NCI-H748 treated with DMSO at 0.1 percent for 48 hours (cell line): ENCODE results near the gene DDAH1.
A peak's percentile ranks its signal among the peaks of the same experiment; 100 is the strongest.
"Not testable (repeated sequence)": the region's sequence is repeated elsewhere in the genome, so short reads cannot be mapped to it uniquely, and the experiment has no call there.

Experiments used
- DNase-seq: peaks from one replicate; lab custom pipeline; 2025; lab: John Stamatoyannopoulos, UW

Gene DDAH1

DNA sequence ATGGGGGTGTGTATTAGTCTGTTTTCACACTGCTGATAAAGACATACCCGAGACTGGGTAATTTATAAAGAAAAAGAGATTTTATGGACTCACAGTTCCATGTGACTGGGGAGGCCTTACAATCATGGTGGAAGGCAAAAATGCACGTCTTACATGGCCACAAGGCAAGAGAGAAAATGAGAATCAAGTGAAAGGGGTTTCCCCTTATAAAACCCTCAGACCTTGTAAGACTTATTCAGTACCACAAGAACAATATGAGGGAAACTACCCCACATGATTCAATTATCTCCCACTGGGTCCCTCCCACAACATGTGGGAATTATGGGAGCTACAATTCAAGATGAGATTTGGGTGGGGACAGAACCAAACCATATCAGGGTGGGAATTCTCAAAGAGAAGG, 5.2 kb upstream of the DDAH1 start:
- DNase-seq = not testable (repeated sequence)

DNA sequence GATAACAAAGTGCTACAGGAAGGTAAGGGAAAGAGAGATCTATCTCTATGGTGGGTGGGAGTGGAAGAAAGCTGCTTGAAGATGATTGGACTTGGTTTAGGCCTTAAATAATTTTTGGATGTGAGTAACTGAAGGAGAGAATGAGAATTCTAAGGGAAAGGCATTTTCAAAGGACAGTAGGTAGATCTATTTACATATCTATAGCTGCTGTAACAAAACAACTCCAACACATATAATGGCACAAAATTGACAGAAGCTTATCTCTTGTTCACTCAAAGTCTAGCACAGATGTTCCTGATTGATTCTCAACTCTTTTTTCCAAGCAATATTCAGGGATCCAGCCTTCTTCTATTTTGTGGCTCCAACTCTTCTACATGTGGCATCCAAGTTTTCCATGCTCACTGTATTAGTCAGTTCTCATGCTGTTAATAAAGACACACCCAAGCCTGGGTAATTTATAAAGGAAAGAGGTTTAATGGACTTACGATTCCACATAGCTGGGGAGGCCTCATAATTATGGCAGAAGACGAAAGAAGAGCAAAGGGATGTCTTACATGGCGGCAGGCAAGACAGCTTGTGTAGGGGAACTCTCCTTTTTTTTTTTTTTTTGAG, 3.1 kb upstream of the DDAH1 start:
- DNase-seq = no peak

DNA sequence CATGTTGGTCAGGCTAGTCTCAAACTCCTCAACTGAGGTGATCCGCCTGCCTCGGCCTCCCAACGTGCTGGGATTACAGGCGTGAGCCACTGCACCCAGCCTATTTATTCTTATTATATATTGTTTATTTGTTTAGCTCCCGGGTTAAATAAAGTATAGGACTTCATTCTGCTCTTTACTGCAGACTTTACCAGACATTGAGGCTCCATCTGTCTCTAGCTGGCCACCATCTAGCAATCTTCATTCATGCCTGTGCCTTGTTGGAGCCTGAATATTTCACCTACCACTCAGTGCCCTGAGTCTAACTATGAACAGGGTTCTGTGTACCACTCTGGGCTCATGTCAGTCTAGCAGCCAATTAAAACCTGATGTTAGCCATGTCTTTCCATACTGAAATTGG, 2.1 kb upstream of the DDAH1 start:
- no peak for DNase-seq

DNA sequence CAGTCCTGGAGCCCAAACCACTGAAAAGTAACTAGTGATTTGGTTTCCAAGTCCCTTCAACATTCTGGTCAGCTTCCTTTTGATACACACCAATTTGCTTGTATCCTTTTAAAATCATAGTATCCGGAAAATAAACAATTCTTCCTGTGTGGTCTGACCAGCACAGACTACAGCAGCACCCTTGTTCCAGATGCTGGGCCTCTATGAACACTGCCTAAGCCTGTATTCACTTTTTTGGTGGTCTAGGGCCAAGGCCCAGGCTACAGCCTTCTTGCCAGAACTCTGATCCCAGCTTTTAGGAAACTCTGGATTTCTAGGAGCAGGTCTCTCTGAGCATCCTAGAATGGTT, 801 bp upstream of the DDAH1 start:
- DNase-seq = no peak

DNA sequence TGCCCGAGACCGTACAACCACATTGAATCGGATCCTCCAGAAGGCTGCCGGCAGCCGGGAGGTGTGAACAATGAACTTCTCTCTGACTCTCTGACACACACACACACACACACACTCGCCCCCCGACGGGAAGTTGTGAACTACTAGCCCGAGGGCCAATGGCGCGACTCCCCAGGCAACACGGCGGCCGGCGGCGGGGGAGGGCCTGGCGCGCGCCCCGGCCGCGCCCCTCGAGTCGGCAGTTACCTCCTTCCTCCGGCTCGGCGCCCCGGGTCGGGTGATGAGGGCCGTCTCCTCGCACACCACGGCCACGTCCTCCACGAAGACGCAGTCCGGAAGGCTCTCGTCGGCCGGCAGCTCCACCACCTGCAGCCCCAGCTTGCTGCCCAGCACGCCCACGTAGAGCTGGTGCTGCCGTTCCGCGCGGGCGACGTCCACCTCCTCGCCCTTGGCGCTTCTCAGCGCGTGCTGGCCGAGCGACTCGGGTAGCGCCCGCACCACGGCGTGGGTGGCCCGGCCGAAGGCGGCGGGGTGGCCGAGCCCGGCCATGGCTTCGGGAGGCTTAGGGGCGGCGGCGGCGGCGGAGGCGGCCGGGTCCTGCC, 361 bp downstream of the DDAH1 start:
- DNase-seq = peak; percentile 33

DNA sequence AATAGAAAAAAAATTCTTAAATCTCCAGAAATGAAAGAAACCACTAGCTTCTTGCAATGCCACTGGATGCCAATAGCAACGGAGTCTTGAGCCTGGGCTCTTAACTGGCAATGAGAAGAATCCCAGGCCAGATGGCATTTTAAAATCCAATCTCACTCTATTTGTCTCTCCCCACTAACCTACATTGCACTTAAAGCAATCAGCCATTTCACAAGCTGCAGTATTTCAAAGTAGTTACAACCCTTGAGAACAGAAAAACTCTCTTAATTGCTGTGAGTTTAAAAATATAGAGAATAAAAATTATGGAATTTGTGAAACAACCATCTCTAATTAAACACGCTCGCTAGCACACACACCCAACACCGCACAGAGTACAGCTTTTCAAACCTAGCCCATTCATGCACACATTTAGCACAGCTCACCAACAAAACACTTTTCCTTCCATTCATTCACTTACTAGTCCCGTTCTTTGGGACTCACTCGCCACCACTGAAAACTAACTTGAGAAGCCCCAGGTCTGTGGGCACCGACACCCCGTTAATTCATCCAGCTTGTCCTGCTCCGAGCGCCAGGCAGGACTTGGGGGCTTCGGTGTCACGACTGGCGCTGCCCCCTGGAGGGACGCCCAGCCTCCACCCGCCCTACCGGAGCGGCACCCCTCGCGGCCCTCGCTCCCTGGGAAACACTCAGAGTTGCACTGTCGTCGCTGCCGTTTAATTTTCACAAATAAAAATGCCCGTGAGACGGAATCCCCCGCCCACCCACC, 1.0 kb downstream of the DDAH1 start:
- DNase-seq = peak; percentile 8

DNA sequence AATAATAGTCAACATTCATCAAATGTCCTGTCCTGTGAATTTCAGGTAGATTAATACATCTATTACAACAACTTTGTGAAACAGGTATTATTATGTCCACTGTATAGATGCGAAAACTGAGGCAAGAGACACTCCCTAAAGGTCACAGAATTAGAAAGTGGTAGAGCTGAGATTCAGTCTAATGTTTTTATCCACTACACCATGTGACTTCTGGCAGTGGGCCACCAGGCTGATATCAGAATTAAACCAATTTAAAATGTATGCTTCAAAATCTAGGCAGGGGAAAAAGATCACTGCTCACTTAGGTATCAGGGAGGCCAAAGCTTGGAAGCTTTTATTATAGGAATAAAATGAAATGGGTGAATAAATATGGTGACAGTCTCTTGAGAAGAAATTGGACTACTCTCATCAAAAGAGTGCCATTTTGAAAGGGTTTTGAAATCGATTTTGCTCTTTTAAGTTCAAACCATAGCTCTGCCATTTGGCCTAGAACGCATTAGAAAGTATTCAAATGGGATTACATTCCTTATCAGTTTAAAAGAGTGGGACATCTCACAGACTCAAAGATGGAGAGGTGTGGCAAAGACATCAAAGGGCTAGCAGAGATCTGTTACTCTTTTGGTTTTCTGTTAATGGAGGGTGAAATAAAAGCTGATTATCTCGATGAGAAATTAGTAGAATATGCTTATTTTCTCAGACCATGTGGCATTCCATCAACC, 1.9 kb downstream of the DDAH1 start:
- no peak for DNase-seq

DNA sequence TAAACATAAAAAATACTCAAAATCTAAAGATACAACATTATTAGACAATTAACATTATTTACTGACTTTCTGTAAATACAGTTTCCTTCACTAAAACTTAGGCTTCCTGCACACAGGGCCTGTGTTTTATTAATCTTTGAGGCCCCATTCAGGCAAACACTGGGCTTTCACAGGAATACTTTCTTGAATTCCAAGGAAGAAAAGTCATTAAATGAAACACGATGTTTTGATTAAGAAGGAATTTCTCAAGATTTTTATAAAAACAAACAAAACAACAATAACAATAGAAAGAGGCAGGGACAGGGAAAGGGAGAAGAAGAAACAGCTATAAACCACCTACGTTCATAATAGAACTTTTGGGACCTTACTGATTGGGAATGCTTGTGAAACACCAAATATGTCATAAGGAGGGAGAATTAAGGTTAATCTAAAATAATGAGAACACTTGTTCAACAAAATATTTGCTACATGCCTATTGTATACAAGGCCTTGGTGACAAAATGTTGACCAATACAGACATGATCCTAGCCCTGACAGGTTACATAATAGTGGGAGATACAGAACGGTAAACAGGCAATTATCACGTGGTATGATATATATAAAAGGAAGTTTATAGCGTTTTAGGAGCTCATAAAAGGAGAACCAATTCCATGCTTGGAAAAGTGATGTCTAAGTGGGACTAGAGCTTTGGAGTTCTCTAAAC, 3.6 kb downstream of the DDAH1 start:
- no peak for DNase-seq

DNA sequence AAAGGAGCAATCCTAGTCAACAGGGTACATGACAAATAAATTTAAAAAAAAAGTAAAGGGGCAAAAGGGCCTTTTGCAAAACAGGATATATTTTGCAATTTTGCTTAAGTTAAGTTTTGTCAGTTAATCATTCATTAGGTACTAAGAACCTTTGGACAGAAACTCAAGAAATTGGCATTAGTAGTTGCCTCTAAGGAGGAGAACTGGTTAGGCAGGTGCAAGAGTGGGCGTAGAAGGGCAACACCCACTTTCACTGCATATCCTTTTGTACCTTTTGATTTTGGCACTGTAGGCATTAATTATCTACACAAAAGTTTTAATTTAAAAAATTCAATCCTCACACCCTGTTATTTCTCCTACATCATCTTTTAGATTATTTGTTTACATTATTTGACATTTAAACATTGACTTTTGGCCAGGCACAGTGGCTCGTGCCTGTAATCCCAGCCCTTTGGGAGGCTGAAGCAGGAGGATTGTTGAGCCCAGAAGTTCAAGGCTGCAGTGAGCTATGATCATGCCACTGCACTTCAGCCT, 4.3 kb downstream of the DDAH1 start:
- DNase-seq = peak; percentile 75

DNA sequence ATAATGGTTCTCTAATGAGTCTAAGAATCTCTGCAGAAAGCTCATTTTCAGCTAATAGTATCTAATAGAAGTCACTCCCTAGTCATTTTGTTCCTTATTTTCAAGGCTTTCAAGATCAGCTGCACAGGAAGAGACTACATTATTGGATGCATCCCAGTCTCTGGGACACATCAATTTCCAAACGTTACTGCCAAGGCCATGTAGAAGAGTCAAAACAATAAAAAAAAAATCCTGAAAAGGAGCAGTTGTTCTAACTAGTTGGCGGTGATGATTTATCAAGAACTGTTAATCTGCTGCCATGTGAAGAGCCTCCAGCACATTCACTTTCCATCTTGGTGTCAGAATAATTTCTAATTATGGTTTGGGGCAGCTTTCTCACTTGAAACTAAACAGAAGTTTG, 5.7 kb downstream of the DDAH1 start:
- DNase-seq = no peak

DNA sequence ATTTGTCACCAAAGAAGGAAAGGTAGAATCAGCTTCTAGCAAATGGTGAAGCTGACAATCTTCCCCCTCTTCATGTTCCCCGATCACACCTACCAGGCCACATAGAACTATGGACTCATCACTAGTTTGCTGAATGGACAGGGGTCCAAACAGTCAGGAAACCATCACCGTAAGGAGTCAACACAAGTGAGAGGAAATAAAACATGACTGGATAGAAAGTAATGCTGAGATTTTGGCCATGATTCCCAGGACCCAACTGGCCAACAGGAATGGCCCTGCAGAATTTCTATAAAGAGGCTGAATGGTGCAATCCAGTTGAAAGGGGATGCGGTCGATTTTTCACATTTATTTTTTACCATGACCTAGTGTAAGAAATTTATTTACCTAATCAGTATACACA, 10.7 kb downstream of the DDAH1 start:
- no peak for DNase-seq

DNA sequence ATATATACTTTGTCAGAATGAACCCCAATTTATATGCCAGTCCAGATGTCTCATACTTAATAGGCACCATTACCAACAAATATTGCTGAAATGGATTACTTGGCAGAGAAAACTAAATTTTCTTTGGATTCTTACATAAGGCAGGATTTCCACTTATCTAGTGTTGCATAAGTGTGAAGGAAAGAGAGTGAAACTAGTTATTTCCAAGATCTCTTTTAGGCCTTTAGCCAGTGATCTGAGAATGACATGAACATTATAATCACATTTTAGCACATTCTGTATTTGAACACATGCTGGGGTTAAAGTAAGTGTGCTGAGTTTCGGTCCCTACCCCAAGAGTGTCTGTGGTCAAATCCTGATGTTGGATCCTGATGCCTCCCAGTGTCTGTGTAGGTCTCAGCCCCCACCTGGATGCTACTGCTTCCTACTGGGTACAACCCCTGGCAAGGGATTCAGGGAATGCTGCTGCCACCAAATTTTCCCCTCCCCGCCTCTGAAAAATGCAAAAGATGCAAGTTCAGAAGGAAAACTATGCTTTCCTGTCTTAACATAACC, 11.2 kb downstream of the DDAH1 start:
- no peak for DNase-seq

DNA sequence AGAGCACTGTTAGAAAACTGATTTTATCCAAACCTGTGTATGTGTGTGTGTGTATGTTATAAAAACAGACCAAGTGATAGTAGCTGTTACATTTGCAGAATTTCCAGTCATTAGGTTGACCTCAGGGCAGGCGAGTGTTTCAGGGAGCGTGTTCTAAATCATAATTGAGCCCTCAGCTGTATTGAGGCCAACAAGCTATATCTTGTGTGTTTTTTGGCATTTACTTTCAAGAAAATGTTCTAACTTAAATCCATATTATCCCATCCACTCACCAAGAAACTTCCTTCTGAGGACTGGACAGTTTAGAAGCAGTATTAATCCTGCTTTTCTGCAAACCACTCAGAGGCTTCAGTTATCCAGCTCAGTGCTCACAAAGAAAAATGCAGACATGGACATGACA, 12.0 kb downstream of the DDAH1 start:
- no peak for DNase-seq

DNA sequence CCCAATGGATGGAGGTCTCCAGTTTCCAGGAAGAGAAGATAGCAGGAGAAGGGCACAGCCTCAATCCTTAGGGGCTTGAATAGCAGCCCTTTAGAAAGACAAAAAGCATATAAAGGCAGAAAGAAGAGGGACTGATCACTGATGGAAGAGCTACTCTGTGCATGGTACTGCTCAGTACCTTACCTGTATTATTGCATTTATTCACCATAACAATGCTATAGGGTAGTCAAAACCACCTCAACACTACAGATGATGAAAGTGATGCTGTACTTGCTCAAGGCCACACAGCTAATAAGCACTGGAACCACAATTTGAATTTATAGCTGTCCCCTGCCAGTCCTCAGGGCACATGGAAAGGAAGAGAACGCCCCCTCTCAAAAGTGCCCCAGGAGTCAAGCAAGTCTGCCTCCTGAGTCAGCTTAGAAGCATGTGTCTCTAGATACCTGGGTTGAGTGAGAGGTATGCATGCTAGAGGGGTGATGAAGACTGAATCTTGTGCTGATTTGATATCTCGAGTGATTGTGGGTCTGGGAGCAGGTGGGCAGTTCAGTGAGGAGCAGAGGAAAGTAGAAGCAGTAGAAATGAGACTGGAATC, 13.6 kb downstream of the DDAH1 start:
- DNase-seq = no peak

DNA sequence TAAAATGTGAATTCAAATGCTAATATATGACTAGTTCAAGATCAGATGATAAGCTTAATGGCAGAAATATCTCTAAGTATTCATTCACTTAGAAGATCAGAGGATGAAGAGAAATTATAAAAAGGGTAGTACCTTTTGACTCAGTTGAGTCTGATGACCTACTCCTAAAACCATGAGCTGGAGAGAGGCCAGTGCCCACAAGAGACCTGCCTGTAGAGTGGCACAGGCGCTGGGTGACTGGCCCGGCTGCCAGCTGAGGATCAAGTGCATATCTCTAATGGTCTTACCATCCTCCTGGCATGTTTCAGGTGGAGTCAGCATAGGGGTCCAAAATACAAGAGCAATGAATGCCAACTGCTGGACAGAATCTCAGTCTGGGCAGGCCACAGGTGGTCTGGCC, 14.1 kb downstream of the DDAH1 start:
- no peak for DNase-seq

DNA sequence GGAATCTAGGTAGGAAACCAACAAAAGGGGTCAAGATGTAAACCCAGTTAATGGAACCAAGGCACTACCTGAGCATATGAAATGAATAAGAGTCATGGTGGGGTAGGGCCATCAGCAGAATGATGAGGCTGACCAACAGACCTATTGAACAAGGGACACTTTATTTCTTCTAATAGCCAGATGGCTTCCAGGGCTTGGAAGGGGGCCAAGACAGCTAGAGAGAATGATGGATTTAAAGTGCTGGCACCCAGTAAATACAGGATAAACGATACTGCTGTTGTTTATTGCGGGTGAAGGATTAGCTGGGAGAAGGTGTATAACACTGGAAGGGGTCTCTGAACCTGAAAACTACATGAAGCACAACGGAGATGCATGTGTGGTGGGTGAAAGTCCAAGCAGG, 15.6 kb downstream of the DDAH1 start:
- peak; percentile 5 for DNase-seq

DNA sequence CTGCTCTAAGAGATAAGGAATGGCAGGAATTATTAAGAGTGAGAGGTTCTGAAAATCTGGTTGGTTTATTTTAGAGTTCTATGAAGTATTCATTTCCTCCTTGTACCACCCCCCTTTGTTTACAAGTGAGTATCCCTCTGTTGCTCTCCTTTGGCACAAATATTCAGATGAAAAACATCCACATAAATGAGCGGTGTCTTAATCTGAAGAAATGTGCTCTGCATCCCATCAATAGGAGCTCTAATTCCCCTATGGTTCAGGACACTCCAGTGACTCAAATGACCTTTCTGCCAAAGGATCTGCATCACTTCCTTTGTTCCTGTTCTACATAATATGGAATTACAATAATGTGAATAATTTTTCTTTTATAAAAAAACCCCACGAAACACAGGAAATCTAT, 16.6 kb downstream of the DDAH1 start:
- DNase-seq = no peak

DNA sequence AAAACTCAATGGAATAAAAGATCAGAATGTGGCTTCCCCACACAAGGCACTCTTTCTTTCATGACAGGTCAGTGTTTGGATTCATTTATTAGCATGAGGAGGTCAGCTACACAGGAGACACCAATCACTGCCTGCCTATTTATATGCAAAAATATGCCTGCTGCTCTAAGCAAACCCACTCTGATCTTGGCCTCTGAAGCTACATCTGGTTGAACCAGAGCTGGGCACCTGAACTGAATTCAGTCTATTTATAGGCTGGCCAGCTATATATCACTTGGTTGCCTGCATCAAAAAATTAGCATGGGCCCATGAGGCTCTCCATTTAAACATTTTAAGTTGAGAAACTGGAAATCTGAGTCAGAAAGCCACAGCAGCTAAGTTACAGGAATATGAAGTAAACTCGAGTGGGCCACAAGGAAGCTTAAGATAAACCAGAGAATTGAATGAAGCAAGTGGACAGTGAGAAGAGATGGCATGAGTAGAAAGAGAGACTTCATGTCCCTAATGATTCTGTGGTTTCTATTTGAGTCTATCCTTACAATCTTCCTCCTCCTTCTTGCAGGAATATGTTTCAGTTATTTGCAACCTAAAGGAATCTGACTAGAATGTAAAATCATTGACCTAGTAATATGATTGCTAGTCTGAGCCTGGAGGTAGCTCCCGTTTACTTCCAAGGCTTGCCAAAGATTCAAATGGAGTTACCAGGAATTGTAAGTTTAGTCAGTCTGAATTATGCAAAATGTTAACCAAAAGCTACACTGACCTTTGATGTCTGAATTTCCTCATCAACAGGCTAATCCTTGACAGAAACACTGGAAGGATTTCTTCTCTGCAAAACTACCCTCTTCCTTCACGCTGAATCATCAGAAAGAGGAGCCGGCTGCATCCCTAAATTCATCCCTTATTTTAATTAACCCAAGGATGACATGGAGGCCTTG, 17.7 kb downstream of the DDAH1 start:
- DNase-seq = no peak

DNA sequence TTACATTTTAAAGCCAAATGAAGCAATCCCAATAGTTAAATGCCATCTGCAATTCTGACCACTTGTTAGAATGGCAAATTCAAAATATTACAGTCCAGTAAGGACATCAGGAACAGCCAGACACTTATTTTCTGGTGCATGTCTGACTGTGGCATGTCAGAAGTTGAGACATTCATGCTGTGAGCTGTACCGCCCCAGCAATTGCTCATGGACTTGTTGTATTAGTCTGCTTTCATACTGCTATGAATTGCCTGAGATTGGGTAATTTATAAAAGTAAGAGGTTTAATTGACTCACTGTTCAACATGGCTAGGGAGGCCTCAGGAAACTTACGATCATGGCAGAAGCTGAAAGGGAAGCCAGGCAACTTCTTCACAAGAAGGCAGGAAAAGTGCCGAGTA, 19.1 kb downstream of the DDAH1 start:
- DNase-seq = no peak

DNA sequence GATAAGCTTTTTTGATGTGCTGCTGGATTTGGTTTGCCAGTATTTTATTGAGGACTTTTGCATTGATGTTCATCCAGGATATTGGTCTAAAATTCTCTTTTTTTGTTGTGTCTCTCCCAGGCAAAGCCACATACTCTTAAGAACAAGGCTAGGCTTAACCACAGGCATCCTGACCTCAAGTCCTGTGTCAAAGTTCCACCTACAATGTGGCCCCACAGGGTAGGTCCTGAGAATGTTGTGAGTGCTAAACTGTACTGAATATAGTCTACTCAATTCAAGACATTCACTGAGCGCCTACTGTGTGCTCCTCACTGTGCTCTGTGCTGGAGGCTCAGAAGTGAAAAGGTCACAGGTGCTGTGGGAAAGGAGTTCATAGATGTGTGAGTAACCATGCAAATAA, 20.6 kb downstream of the DDAH1 start:
- DNase-seq = no peak
